GM23338 (cell line): Measurements from ENCODE around the gene KCNC2. TPM values are rescaled to one million over a fixed set of nuclear protein-coding genes. Genes with fewer than 3 reads are reported as not detected.

Experiments
- ATAC-seq: fragments of 200-7000 bp; cut with Tn5 transposase; 3 replicates; pipeline ENCODE4 v1.9.1; 2020
- DNase-seq: peaks from one replicate; pipeline ENCODE4 v3.0.0-alpha.2; 2015; ENCODE audit warnings: low spot score
- H2AFZ ChIP-seq: fragments of 200-600 bp; sonication (generic); 2 replicates; pipeline ENCODE4 v1.8.0; 2016; ENCODE audit warnings: antibody characterized with exemption, mild to moderate bottlenecking, moderate library complexity
- H3F3A ChIP-seq: fragments of 200-600 bp; sonication (generic); replicated peaks from 2 replicates; pipeline ENCODE4 v1.8.0; 2017; ENCODE audit warnings: antibody characterized with exemption, mixed run types, low read depth
- H3K27ac ChIP-seq: fragments of 200-600 bp; sonication (generic); 2 replicates; pipeline ENCODE4 v1.6.1; 2016; ENCODE audit warnings: low read depth
- H3K27me3 ChIP-seq: fragments of 200-600 bp; sonication (generic); 2 replicates; pipeline ENCODE4 v1.8.0; 2016; ENCODE audit warnings: mild to moderate bottlenecking, mixed run types, moderate library complexity; ENCODE audit not compliant: insufficient read depth
- H3K36me3 ChIP-seq: fragments of 200-600 bp; sonication (generic); 2 replicates; pipeline ENCODE4 v1.8.0; 2016; ENCODE audit warnings: mild to moderate bottlenecking; ENCODE audit not compliant: insufficient read depth
- H3K4me1 ChIP-seq: fragments of 200-600 bp; sonication (generic); 2 replicates; pipeline ENCODE4 v1.8.0; 2016; ENCODE audit warnings: mild to moderate bottlenecking, moderate library complexity; ENCODE audit not compliant: insufficient read depth
- H3K4me2 ChIP-seq: fragments of 200-600 bp; sonication (generic); 2 replicates; pipeline ENCODE4 v1.7.1; 2017; ENCODE audit warnings: mixed run types
- H3K4me3 ChIP-seq: fragments of 200-600 bp; sonication (generic); 2 replicates; pipeline ENCODE4 v1.6.1; 2016; ENCODE audit warnings: mixed run types
- H3K79me2 ChIP-seq: fragments of 200-600 bp; sonication (generic); replicated peaks from 2 replicates; pipeline ENCODE4 v1.8.0; 2017; ENCODE audit warnings: mild to moderate bottlenecking; ENCODE audit not compliant: insufficient read depth
- H3K9me2 ChIP-seq: fragments of 200-600 bp; sonication (generic); 2 replicates; pipeline ENCODE4 v1.8.0; 2017; ENCODE audit not compliant: insufficient read depth
- H4K20me1 ChIP-seq: fragments of 200-600 bp; sonication (generic); replicated peaks from 2 replicates; pipeline ENCODE4 v1.8.0; 2017; ENCODE audit warnings: mild to moderate bottlenecking; ENCODE audit not compliant: insufficient read depth
- H3K27ac Mint-ChIP-seq: 2 replicates; pipeline ENCODE4 v1.8.0; 2020; ENCODE audit warnings: inconsistent platforms, mild to moderate bottlenecking, moderate library complexity, mixed read lengths
- H3K27me3 Mint-ChIP-seq: 3 replicates; pipeline ENCODE4 v1.8.0; 2022; ENCODE audit warnings: low read depth, mild to moderate bottlenecking, moderate library complexity, mixed read lengths, inconsistent platforms; ENCODE audit not compliant: insufficient read depth, poor library complexity
- H3K36me3 Mint-ChIP-seq: 3 replicates; pipeline ENCODE4 v1.8.0; 2021; ENCODE audit warnings: low read depth, mild to moderate bottlenecking, inconsistent platforms, moderate library complexity, mixed read lengths
- H3K4me1 Mint-ChIP-seq: 3 replicates; pipeline ENCODE4 v1.8.0; 2020; ENCODE audit warnings: mild to moderate bottlenecking, inconsistent platforms, mixed read lengths
- H3K4me3 Mint-ChIP-seq: 3 replicates; pipeline ENCODE4 v1.8.0; 2021; ENCODE audit warnings: moderate library complexity, mild to moderate bottlenecking, inconsistent platforms, mixed read lengths
- H3K9me3 Mint-ChIP-seq: 3 replicates; pipeline ENCODE4 v1.8.0; 2020; ENCODE audit warnings: moderate library complexity, mild to moderate bottlenecking, inconsistent platforms, mixed read lengths
- CREB1 ChIP-seq: fragments of 250-450 bp; sonication (Bioruptor Pico); IDR thresholded peaks from 2 replicates; pipeline ENCODE4 v1.5.0; 2020; ENCODE audit warnings: low read depth, mild to moderate bottlenecking, moderate library complexity
- CTCF ChIP-seq, 2 experiments: fragments of 200-600 bp in 1 of 2; sonication (generic) in 1 of 2; conservative IDR thresholded peaks; 2 replicates each; pipeline versions ENCODE4 v1.5.1 to v1.6.1; 2016 to 2017; ENCODE audit warnings: antibody characterized with exemption in 2 of 2, low read depth in 2 of 2, mild to moderate bottlenecking in 2 of 2, moderate library complexity in 1 of 2
- ETS1 ChIP-seq: IDR thresholded peaks from 2 replicates; pipeline ENCODE4 v1.6.1; 2016; ENCODE audit warnings: antibody characterized with exemption
- EZH2 ChIP-seq: fragments of 200-600 bp; sonication (generic); IDR thresholded peaks from one replicate; pipeline ENCODE4 v1.8.0; 2017; ENCODE audit warnings: antibody characterized with exemption, mild to moderate bottlenecking, low read depth; ENCODE audit not compliant: unreplicated experiment
- EZH2phosphoT487 ChIP-seq: fragments of 200-600 bp; sonication (generic); IDR thresholded peaks from one replicate; pipeline ENCODE4 v1.8.1; 2018; ENCODE audit warnings: antibody characterized with exemption; ENCODE audit not compliant: unreplicated experiment
- JUNB ChIP-seq: IDR thresholded peaks from one replicate; pipeline ENCODE4 v1.6.1; 2016; ENCODE audit warnings: antibody characterized with exemption; ENCODE audit not compliant: unreplicated experiment
- NANOG ChIP-seq: IDR thresholded peaks from 2 replicates; pipeline ENCODE4 v1.6.1; 2016; ENCODE audit warnings: antibody characterized with exemption, borderline replicate concordance
- POLR2AphosphoS5 ChIP-seq: IDR thresholded peaks from 2 replicates; pipeline ENCODE4 v1.6.1; 2016; ENCODE audit warnings: antibody characterized with exemption, low read depth
- REST ChIP-seq: IDR thresholded peaks from one replicate; pipeline ENCODE4 v1.6.1; 2018; ENCODE audit warnings: antibody characterized with exemption; ENCODE audit not compliant: unreplicated experiment
- STAT1 ChIP-seq: IDR thresholded peaks from one replicate; pipeline ENCODE4 v1.6.1; 2016; ENCODE audit warnings: antibody characterized with exemption; ENCODE audit not compliant: unreplicated experiment
- ZNF114 ChIP-seq: fragments of 250-450 bp; sonication (Bioruptor Pico); IDR thresholded peaks from 2 replicates; pipeline ENCODE4 v1.5.0; 2020; ENCODE audit warnings: mild to moderate bottlenecking, moderate library complexity
- ZNF331 ChIP-seq: fragments of 250-450 bp; sonication (Bioruptor Pico); IDR thresholded peaks from 2 replicates; pipeline ENCODE4 v1.5.0; 2020; ENCODE audit warnings: low read depth, mild to moderate bottlenecking, moderate library complexity
- ZNF462 ChIP-seq: fragments of 250-450 bp; sonication (Bioruptor Pico); IDR thresholded peaks from 2 replicates; pipeline ENCODE4 v1.5.0; 2020; ENCODE audit warnings: mild to moderate bottlenecking, moderate library complexity
- polyA plus RNA-seq: library from polyadenylated mRNA; unstranded; fragments of >200 nt; fragmentation: Nextera tagmentation; extraction: Ambion mirVana; gene quantifications from 2 replicates; pipeline ENCODE4 v1.2.1, GENCODE V29; 2016
- total RNA-seq: library from RNA; depleted of rRNA; stranded (reverse); fragments of >200 nt; shearing (Covaris generic); gene quantifications from 2 replicates; pipeline ENCODE4 v1.2.3, GENCODE V29; 2014

The KCNC2 gene
- total and polyA plus RNA-seq, 2 experiments from 2014 or later = 0.10 TPM; not detected in 1

GRCh38 chr12:75058228-75058627 lies 151.4 kb downstream of the KCNC2 start:
- H3K27ac Mint-ChIP-seq = no peak overlapping the region
- Histone ChIP-seq H3K27me3 (no peaks in the 10 kb centered on the region), H3K79me2 (no peaks in the 10 kb centered on the region), H3K36me3 (no peaks in the 10 kb centered on the region), H3F3A (no peaks in the 10 kb centered on the region), H3K27ac (no peak overlapping the region), H3K4me1 (no peaks in the 10 kb centered on the region), H2AFZ (no peak overlapping the region), H3K4me3 (no peak overlapping the region), H3K9me2 (no peaks in the 10 kb centered on the region), H3K4me2 (no peak overlapping the region), H4K20me1 (no peaks in the 10 kb centered on the region)
- TF ChIP-seq CREB1 (CRISPR knock-in tag) (no peak), ETS1 (no peak), EZH2 (no peak), ZNF114 (no peak), EZH2phosphoT487 (no peak), ZNF462 (no peak), NANOG (no peak), POLR2AphosphoS5 (no peak), ZNF331 (CRISPR knock-in tag) (no peak), REST (no peak), CTCF (conservative IDR thresholded peaks at IDR 0.05; ENCODE audit: low read depth in 2 of 2) (no peak; a peak in 1 of 4 replicates), JUNB (no peak), STAT1 (no peak)
- H3K9me3 Mint-ChIP-seq = no peaks in the 10 kb centered on the region
- H3K4me1 Mint-ChIP-seq = no peaks in the 10 kb centered on the region
- H3K4me3 Mint-ChIP-seq = no peak overlapping the region
- no peaks in the 10 kb centered on the region for H3K27me3 Mint-ChIP-seq
- ATAC-seq = no peak
- no peak for DNase-seq
- no peaks in the 10 kb centered on the region for H3K36me3 Mint-ChIP-seq
